Stimulated activated CD4-positive, alpha-beta T cell treated with anti-CD3 and anti-CD28 coated beads, Interleukin-4, amount 100 ng/mL, for 48 hours (primary cell): ENCODE measurements around the gene FEN1.
A peak's percentile ranks its signal among the peaks of the same experiment; 100 is the strongest.

Experiments used
- DNase-seq, 2 donors: peaks; one replicate each; pipeline ENCODE4 v3.0.0-alpha.2; 2020; ENCODE audit warnings: low read depth in 2 of 2

The FEN1 gene

GRCh38 chr11:61775606-61776554 lies 16.8 kb upstream of the FEN1 start:
- DNase-seq, result no peak

GRCh38 chr11:61776561-61777075 lies 16.1 kb upstream of the FEN1 start:
- DNase-seq, result peak; percentile 61 to 71

- DNase-seq, result peak; percentile 40 to 54
Observed at GRCh38 chr11:61777234-61778090, 15.2 kb upstream of the FEN1 start.

- no peak for DNase-seq
Observed at GRCh38 chr11:61778357-61778886, 14.3 kb upstream of the FEN1 start.

- DNase-seq, result no peak
Observed at GRCh38 chr11:61778920-61779650, 13.6 kb upstream of the FEN1 start.

GRCh38 chr11:61779666-61780525 lies 12.8 kb upstream of the FEN1 start:
- no peak for DNase-seq

GRCh38 chr11:61780581-61781162 lies 12.0 kb upstream of the FEN1 start:
- no peak for DNase-seq

GRCh38 chr11:61781585-61781984 lies 11.1 kb upstream of the FEN1 start:
- no peak for DNase-seq

- DNase-seq, result no peak
Observed at GRCh38 chr11:61782299-61782698, 10.4 kb upstream of the FEN1 start.

- DNase-seq, result no peak
Observed at GRCh38 chr11:61782841-61783240, 9.9 kb upstream of the FEN1 start.

- DNase-seq, result no peak
Observed at GRCh38 chr11:61783717-61784505, 8.8 kb upstream of the FEN1 start.

GRCh38 chr11:61784506-61784805 lies 8.3 kb upstream of the FEN1 start:
- no peak for DNase-seq

- DNase-seq, result no peak
Observed at GRCh38 chr11:61785837-61786402, 6.8 kb upstream of the FEN1 start.

GRCh38 chr11:61787928-61788491 lies 4.7 kb upstream of the FEN1 start:
- DNase-seq, result no peak

- peak in 1 of 2 donors; percentile 30 for DNase-seq
Observed at GRCh38 chr11:61791737-61792309, 888 bp upstream of the FEN1 start.

GRCh38 chr11:61793083-61793828 lies 545 bp downstream of the FEN1 start:
- DNase-seq, result no peak

- no peak for DNase-seq
Observed at GRCh38 chr11:61793829-61794204, 1.1 kb downstream of the FEN1 start.

GRCh38 chr11:61794579-61794978 lies 1.9 kb downstream of the FEN1 start:
- DNase-seq, result no peak
